Measurements from ENCODE around the gene AUTS2. TPM values are rescaled to one million over a fixed set of nuclear protein-coding genes. Genes with fewer than 3 reads are reported as not detected.

Gene AUTS2
- total RNA-seq, 1 donor from 2014 or later = 56.0 TPM

DNA sequence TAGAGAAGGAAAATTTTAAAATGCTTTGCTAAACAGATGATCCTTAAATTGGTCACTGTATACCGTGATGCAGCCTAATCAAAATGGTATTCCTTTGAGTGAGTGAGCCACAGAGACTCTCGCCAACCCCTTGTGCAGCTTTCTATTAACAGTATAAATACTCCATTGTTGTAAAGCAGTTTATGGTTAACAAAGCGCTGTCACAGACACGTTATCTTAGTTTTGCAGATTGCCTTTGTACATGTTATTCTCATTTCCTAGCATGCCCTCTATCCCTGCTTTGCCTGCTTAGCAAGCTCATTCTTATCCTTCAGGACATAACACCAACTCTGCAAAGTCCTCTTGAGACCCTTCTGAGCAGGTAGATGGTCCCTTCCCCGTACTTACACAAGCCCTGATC, 694.4 kb downstream of the AUTS2 start:
- Histone ChIP-seq H3K4me1 (no peaks in the 10 kb centered on the region), H3K4me3 (no peak overlapping the region), H3K27ac (no peak overlapping the region), H3K36me3 (no peaks in the 10 kb centered on the region), H3K9me3 (no peaks in the 10 kb centered on the region), H3K27me3 (no peaks in the 10 kb centered on the region)
- ATAC-seq (no peak), DNase-seq (no peak)
- intact Hi-C loops (cut with DNase I) = no loop called here
- TF ChIP-seq, protein P1, sequence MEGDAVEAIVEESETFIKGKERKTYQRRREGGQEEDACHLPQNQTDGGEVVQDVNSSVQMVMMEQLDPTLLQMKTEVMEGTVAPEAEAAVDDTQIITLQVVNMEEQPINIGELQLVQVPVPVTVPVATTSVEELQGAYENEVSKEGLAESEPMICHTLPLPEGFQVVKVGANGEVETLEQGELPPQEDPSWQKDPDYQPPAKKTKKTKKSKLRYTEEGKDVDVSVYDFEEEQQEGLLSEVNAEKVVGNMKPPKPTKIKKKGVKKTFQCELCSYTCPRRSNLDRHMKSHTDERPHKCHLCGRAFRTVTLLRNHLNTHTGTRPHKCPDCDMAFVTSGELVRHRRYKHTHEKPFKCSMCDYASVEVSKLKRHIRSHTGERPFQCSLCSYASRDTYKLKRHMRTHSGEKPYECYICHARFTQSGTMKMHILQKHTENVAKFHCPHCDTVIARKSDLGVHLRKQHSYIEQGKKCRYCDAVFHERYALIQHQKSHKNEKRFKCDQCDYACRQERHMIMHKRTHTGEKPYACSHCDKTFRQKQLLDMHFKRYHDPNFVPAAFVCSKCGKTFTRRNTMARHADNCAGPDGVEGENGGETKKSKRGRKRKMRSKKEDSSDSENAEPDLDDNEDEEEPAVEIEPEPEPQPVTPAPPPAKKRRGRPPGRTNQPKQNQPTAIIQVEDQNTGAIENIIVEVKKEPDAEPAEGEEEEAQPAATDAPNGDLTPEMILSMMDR (IDR thresholded peaks at IDR 0.05) = no peak

DNA sequence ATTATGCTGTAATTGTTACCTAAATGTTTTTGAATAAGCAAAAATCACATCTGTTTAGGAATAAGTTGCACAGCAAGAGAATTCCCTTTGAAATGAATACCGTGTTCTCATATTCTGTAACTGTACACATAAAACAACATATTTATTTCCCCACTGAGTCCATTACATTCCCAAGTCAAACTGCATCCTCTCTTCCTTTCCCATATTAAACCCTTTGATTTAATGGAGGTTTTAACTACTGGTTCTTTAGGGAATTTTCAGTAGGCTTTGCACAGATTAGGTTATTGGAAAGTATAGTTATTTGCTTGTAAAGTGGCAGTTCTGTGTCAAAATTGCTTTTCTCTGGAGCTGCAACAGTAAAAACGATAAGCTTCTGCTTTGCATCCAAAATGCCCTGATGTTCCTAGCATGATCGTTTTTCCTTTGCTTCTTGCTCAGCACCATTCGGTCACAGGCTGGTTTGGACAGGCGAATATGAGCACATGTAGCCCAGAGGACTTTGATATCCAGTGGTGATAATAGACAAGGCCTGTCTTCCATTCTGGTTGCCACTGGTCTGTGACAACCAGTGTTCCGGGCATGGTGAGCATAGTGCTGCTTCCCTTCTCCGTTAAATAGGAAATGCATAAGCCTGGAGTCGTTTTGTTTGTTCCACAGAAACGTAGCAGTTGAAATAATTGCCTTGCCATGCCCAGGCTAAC, 696.1 kb downstream of the AUTS2 start:
- H3K27ac ChIP-seq = no peak overlapping the region
- DNase-seq (no peak), ATAC-seq (no peak)
- H3K9me3 ChIP-seq = no peaks in the 10 kb centered on the region
- H3K36me3 ChIP-seq = no peaks in the 10 kb centered on the region
- H3K4me3 ChIP-seq = no peak overlapping the region
- no peaks in the 10 kb centered on the region for H3K4me1 ChIP-seq
- TF ChIP-seq, protein P1 (IDR thresholded peaks at IDR 0.05) = no peak
- intact Hi-C loops (cut with DNase I) = no loop called here
- H3K27me3 ChIP-seq = no peaks in the 10 kb centered on the region

DNA sequence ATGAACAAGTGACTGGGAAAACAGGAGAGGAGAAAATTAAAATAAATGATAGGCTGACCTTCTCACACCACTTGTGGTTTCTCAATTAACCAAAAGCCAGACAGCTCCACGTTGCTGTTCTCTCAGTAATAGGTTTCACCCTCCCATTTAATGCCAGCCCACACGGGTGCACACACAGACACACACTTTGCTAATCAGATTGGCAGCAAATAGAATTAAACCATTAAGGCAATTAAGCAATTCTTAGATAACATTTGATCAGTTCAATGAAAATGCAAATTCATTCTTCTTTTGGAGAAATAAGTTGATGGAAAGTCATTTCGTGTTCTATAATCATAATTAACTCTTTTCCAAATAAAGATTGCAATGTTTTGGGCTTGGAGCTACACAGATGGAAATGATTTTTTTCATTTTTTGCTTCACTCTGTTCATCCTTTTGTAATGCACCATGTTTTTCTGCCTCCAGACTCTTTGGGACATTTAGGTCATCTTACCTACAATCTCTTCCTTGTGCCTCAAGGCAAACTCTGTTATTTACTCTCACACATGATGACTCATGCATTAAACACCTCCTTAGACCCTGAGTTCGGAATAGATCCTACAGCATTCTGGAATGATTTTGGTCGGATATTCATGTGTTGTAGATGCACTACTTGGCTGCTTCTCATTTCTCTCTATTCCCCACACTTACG, 700.7 kb downstream of the AUTS2 start:
- H3K4me3 ChIP-seq = no peak overlapping the region
- H3K36me3 ChIP-seq = no peaks in the 10 kb centered on the region
- H3K27me3 ChIP-seq = no peaks in the 10 kb centered on the region
- DNase-seq (no peak), ATAC-seq (no peak)
- no peaks in the 10 kb centered on the region for H3K9me3 ChIP-seq
- H3K4me1 ChIP-seq = no peaks in the 10 kb centered on the region
- intact Hi-C loops (cut with DNase I) = no loop called here
- TF ChIP-seq, protein P1 (IDR thresholded peaks at IDR 0.05) = no peak
- no peak overlapping the region for H3K27ac ChIP-seq

DNA sequence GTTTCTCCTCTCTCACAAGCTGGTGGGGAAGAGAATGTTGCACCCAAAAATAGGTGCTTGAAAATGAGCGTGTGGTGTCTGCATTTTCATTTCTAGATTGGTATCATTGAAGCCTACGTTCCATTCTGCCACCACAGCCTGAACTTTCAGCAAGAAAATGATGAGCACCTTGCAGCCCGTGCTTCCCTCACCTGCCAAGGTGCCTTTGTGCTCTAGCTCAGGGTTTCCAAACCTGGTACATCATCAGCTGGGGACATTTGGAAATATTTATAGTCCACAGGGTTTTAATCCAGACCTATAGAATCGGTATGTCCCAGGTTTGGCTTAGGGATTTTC, 701.2 kb downstream of the AUTS2 start:
- TF ChIP-seq, protein P1 (IDR thresholded peaks at IDR 0.05) = no peak
- no peaks in the 10 kb centered on the region for H3K4me1 ChIP-seq
- intact Hi-C loops (cut with DNase I) = no loop called here
- H3K27me3 ChIP-seq = no peaks in the 10 kb centered on the region
- H3K9me3 ChIP-seq = no peaks in the 10 kb centered on the region
- no peaks in the 10 kb centered on the region for H3K36me3 ChIP-seq
- no peak for DNase-seq
- no peak for ATAC-seq
- H3K4me3 ChIP-seq = no peak overlapping the region
- no peak overlapping the region for H3K27ac ChIP-seq

DNA sequence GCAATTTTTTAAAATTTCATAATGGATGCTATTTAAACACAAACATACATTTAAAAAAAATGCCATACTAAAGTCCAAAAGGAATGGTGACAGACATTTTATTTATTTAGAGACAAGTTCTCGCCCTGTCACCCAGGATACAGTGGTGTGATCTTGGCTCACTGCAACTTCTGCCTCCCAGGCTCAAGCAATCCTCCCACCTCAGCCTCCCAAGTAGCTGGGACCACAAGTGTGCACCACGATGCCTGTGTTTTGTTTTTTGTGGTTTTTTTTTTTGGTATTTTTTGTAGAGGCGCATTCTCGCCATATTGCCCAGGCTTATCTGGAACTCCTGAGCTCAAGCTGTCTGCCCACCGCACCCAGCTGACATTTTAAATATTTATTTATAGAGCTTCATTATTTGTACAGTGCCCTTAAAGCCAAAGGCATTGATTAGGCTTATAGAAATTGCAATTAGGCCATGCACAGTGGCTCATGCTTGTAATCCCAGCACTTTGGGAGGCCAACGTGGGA, 703.5 kb downstream of the AUTS2 start:
- intact Hi-C loops (cut with DNase I) = no loop called here
- H3K27ac ChIP-seq = no peak overlapping the region
- no peak overlapping the region for H3K4me3 ChIP-seq
- no peaks in the 10 kb centered on the region for H3K4me1 ChIP-seq
- no peaks in the 10 kb centered on the region for H3K27me3 ChIP-seq
- H3K9me3 ChIP-seq = no peaks in the 10 kb centered on the region
- ATAC-seq = no peak
- DNase-seq = no peak
- TF ChIP-seq, protein P1 (IDR thresholded peaks at IDR 0.05) = no peak
- H3K36me3 ChIP-seq = no peaks in the 10 kb centered on the region
